ENCODE measurements around the gene ZNF605.
"Not testable (repeated sequence)": the region's sequence is repeated elsewhere in the genome, so short reads cannot be mapped to it uniquely, and the experiment has no call there.

Gene ZNF605

DNA sequence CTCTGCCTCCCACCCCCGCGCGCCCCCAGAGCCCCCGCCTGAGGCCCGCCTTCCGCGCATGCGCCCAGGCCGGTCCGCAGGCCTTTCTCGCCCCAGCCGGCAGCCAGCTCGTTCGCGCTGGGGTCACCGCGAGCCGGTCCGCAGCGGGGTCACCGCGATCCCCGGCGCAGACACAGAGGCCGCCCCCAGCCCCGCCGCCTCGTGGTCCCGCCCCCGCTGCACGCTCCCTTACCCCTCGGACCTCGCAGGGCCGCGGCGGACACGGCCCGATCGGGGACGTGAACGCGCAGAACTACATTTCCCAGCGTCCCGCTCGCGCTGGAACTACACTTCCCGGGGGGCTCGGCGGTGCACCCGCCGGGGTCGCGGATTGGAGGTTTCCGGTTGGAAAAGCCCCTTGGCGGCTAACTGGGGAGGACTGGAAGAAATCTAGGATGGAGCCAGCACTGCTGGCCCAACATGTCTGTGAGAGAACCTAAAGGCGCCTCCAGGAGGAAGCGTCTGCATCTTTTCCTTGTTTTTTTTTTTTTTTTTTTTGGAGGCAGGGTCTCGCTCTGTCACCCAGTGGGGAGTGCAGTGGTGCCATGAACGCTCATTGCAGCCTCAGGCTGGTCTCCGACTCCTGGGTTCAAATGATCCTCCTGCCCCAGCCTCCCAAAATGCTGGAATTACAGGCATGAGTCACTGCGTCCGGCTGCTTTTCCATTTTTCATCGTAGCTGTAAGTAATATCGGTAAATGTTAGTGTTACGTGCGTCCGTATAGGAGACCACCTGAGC, at the start of gene ZNF605:
ZNF605 (minus strand) TSS at position 296 of the 778 bp plus-strand sequence. CDS start 10,671 bp downstream, outside the sequence.
- H3K27ac ChIP-seq (ENCODE audit: low read length): peak within 1 kb of the TSS; percentile 80
- peaks cover 2 to 12% of the 10 kb centered on the region in 2 donors for H3K9me3 ChIP-seq (ENCODE audit: control insufficient read depth in 1 of 2, low read length in 2 of 2)
- H3K36me3 ChIP-seq (ENCODE audit: control insufficient read depth in 1 of 2, insufficient read depth in 2 of 2, low read length in 2 of 2): peaks cover 0 to 6% of the 10 kb centered on the region in 2 donors
- peak within 1 kb of the TSS; percentile 88 to 90 for H3K4me3 ChIP-seq (ENCODE audit: low read depth in 1 of 2, low read length in 2 of 2)
- peaks cover 7 to 20% of the 10 kb centered on the region in 2 donors for H3K4me1 ChIP-seq (ENCODE audit: control insufficient read depth in 1 of 2, insufficient read depth in 2 of 2, low read length in 2 of 2)
- no peaks in the 10 kb centered on the region for H3K27me3 ChIP-seq (ENCODE audit: low read depth, low read length)

DNA sequence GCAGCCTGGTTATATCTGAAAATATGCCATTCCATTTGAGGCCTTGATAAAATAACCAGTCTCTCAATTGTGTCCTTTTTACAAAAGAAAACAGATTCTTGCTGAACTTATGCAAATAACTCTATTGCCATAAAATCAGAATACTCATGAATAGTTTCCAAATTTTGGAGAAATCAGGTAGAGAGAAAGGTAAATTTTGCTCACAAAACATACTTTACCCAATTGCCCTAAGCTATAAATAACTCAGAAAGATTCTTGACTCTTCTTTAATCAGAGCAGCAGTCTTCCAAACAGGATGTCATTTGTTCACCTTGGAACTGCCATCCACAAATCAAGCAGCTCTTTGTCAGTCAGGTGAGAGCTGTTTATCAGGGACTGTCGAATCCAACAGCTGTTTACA, 42.6 kb upstream of the ZNF605 start:
- peaks cover 57 to 85% of the 10 kb centered on the region in 2 donors for H3K9me3 ChIP-seq (ENCODE audit: control insufficient read depth in 1 of 2, low read length in 2 of 2)
- no peaks in the 10 kb centered on the region for H3K27me3 ChIP-seq (ENCODE audit: low read depth, low read length)
- H3K4me3 ChIP-seq (ENCODE audit: low read depth in 1 of 2, low read length in 2 of 2): peak overlapping the region; percentile 18 to 32
- H3K36me3 ChIP-seq (ENCODE audit: control insufficient read depth in 1 of 2, insufficient read depth in 2 of 2, low read length in 2 of 2): peaks cover 4 to 70% of the 10 kb centered on the region in 2 donors
- H3K4me1 ChIP-seq (ENCODE audit: control insufficient read depth in 1 of 2, insufficient read depth in 2 of 2, low read length in 2 of 2): no peaks in the 10 kb centered on the region
- H3K27ac ChIP-seq (ENCODE audit: low read length): no peak overlapping the region

GRCh38 chr12:132986885-132987225, 30.7 kb upstream of the ZNF605 start:
- Histone ChIP-seq H3K4me3 (ENCODE audit: low read depth in 1 of 2, low read length in 2 of 2) (peak overlapping the region; percentile 93), H3K36me3 (ENCODE audit: control insufficient read depth in 1 of 2, insufficient read depth in 2 of 2, low read length in 2 of 2) (peaks cover 7 to 27% of the 10 kb centered on the region in 2 donors), H3K4me1 (ENCODE audit: control insufficient read depth in 1 of 2, insufficient read depth in 2 of 2, low read length in 2 of 2) (peaks cover 5 to 12% of the 10 kb centered on the region in 2 donors), H3K9me3 (ENCODE audit: control insufficient read depth in 1 of 2, low read length in 2 of 2) (peaks cover 8 to 21% of the 10 kb centered on the region in 2 donors), H3K27me3 (ENCODE audit: low read depth, low read length) (no peaks in the 10 kb centered on the region), H3K27ac (ENCODE audit: low read length) (peak overlapping the region; percentile 91)

GRCh38 chr12:132986001-132986884, 30.1 kb upstream of the ZNF605 start, which contains the start of gene ZNF26:
Gene ZNF26, plus strand, starts transcription at chr12:132986367. Its CDS starts 474 bp downstream, at chr12:132986841.
- Histone ChIP-seq H3K4me3 (ENCODE audit: low read depth in 1 of 2, low read length in 2 of 2) (peak within 1 kb of the TSS; percentile 93), H3K27ac (ENCODE audit: low read length) (peak within 1 kb of the TSS; percentile 91)

DNA sequence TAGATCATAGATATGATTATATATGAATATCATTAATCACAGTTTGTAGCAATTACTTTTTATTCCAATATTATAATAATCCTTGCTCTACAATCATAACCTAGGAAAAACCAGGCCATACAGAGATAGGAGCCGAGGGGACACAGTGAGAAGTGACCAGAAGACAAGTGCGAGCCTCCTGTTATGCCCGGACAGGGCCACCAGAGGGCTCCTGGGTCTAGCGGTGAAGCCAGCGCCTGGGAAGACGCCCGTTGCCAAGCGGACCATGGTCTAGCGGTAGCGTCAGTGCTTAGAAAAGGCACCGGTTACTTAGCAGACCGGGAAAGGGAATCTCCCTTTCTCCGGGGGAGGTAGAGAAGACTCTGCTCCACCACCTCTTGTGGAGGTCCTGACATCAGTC, 20.8 kb upstream of the ZNF605 start:
- H3K27ac ChIP-seq (ENCODE audit: low read length); H3K36me3 ChIP-seq (ENCODE audit: control insufficient read depth in 1 of 2, insufficient read depth in 2 of 2, low read length in 2 of 2); H3K9me3 ChIP-seq (ENCODE audit: control insufficient read depth in 1 of 2, low read length in 2 of 2); H3K27me3 ChIP-seq (ENCODE audit: low read depth, low read length); H3K4me3 ChIP-seq (ENCODE audit: low read depth in 1 of 2, low read length in 2 of 2); H3K4me1 ChIP-seq (ENCODE audit: control insufficient read depth in 1 of 2, insufficient read depth in 2 of 2, low read length in 2 of 2): not testable (repeated sequence)

More at GRCh38 chr12:132986001-132986884, 30.1 kb upstream of the ZNF605 start, which contains the start of gene ZNF26:
- H3K27me3 ChIP-seq (ENCODE audit: low read depth, low read length): no peaks in the 10 kb centered on the region
- H3K4me1 ChIP-seq (ENCODE audit: control insufficient read depth in 1 of 2, insufficient read depth in 2 of 2, low read length in 2 of 2): peaks cover 5 to 12% of the 10 kb centered on the region in 2 donors
- H3K9me3 ChIP-seq (ENCODE audit: control insufficient read depth in 1 of 2, low read length in 2 of 2): peaks cover 8 to 20% of the 10 kb centered on the region in 2 donors
- H3K36me3 ChIP-seq (ENCODE audit: control insufficient read depth in 1 of 2, insufficient read depth in 2 of 2, low read length in 2 of 2): peaks cover 7 to 21% of the 10 kb centered on the region in 2 donors

DNA sequence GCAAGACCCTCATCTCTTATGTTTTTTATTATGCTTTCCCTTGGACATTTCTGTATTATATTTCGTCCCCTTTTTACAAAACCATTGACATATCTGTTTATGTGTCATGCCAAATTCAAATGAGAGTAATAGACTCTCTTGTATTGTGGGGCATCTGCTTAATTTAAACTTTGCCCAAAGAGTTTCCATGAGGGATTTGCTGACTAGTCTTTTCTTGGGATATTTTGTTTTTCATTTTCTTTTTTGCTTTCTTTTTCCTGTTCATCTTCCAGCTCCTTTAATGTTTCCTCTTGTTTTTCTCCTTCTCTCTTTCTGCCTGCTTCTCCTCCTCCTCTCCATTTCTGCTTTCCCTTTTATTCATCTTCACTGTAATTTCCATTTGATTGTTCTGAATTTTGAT, 16.3 kb upstream of the ZNF605 start:
- no peak overlapping the region for H3K27ac ChIP-seq (ENCODE audit: low read length)
- no peaks in the 10 kb centered on the region for H3K27me3 ChIP-seq (ENCODE audit: low read depth, low read length)
- no peak overlapping the region for H3K4me3 ChIP-seq (ENCODE audit: low read depth in 1 of 2, low read length in 2 of 2)
- H3K4me1 ChIP-seq (ENCODE audit: control insufficient read depth in 1 of 2, insufficient read depth in 2 of 2, low read length in 2 of 2): no peaks in the 10 kb centered on the region
- H3K36me3 ChIP-seq (ENCODE audit: control insufficient read depth in 1 of 2, insufficient read depth in 2 of 2, low read length in 2 of 2): peaks cover 0 to 9% of the 10 kb centered on the region in 2 donors
- H3K9me3 ChIP-seq (ENCODE audit: control insufficient read depth in 1 of 2, low read length in 2 of 2): peaks cover 0 to 5% of the 10 kb centered on the region in 2 donors

DNA sequence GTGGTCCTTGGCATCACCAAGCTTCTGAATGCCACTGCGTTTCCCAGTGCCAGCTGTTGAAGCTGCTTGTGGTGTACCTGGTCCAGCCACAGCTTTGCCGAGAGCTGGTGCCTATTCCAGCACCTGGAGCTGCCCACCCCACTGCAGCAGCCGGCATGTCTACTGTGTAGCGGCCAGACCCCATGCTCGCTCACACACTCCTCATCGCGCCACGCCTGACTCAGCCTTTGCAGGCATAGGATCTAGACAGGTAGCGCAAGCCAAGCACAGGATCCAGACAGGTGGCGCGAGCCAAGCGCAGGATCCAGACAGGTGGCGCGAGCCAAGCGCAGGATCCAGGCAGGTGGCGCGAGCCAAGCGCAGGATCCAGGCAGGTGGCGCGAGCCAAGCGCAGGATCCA, 11.6 kb upstream of the ZNF605 start:
- peaks cover 0 to 12% of the 10 kb centered on the region in 2 donors for H3K9me3 ChIP-seq (ENCODE audit: control insufficient read depth in 1 of 2, low read length in 2 of 2)
- peak overlapping the region in 1 of 2 donors; percentile 29 for H3K4me3 ChIP-seq (ENCODE audit: low read depth in 1 of 2, low read length in 2 of 2)
- H3K27ac ChIP-seq (ENCODE audit: low read length): no peak overlapping the region

DNA sequence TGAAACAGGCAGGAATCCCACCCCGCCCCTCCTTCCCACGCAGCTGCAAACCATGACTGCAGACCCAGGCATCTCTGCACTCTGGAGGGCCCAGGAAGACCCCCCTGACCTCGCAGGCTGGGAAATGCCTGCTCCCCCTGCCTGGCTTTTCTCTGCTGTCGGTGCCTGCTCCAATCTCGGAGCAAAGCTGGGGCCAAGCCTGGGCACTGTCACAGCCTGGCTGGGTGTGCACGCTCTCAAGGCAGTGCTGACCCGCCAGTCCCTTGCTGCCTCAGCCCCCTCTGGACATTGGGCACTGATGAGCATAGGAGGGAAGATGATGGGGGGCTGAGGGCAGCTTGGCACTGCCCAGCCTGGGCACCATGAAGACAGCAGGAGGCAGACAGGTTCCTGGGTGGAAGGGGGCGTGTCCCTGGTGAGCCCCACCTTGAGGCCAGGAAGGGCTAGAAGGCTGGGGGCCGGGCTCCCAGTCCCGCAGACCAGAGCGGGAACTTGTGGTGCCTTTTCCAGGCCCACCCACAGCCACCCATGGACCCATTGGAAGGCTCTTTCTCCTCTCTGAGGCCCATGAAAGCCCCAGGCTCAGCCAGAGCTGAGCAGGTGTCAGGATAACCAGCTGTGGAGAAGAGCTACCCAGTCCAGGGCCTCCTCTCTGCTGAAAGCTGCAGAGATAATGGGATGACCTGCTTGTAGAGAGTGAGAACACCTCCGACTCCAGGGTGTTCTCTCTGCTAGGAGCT, 10.7 kb upstream of the ZNF605 start:
- Histone ChIP-seq H3K27ac (ENCODE audit: low read length) (no peak overlapping the region), H3K9me3 (ENCODE audit: control insufficient read depth in 1 of 2, low read length in 2 of 2) (peaks cover 0 to 12% of the 10 kb centered on the region in 2 donors), H3K27me3 (ENCODE audit: low read depth, low read length) (no peaks in the 10 kb centered on the region), H3K4me1 (ENCODE audit: control insufficient read depth in 1 of 2, insufficient read depth in 2 of 2, low read length in 2 of 2) (no peaks in the 10 kb centered on the region), H3K4me3 (ENCODE audit: low read depth in 1 of 2, low read length in 2 of 2) (no peak overlapping the region), H3K36me3 (ENCODE audit: control insufficient read depth in 1 of 2, insufficient read depth in 2 of 2, low read length in 2 of 2) (peaks cover 0 to 9% of the 10 kb centered on the region in 2 donors)

More for the DNA sequence above, 11.6 kb upstream of the ZNF605 start:
- no peaks in the 10 kb centered on the region for H3K4me1 ChIP-seq (ENCODE audit: control insufficient read depth in 1 of 2, insufficient read depth in 2 of 2, low read length in 2 of 2)
- no peaks in the 10 kb centered on the region for H3K27me3 ChIP-seq (ENCODE audit: low read depth, low read length)
- peaks cover 0 to 9% of the 10 kb centered on the region in 2 donors for H3K36me3 ChIP-seq (ENCODE audit: control insufficient read depth in 1 of 2, insufficient read depth in 2 of 2, low read length in 2 of 2)

DNA sequence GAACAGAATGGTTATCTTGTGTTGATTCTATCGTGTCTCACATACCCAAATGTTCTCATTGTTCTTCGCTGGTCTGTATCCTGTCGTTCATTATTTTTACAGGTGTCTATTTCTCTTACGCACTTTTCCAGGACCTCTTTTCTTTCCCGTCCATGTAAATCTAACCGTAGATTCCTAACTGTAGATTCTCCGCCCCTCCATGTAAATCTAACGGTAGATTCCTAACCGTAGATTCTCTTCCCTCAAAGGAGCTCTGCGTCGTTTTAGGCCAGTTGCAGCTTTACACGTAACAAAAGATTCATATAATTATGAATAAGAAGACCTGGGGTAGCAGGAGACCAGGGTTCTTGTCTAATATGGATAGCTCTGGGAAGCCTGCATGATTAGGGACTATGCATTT, 9.7 kb upstream of the ZNF605 start:
- Histone ChIP-seq H3K4me3 (ENCODE audit: low read depth in 1 of 2, low read length in 2 of 2) (no peak overlapping the region), H3K9me3 (ENCODE audit: control insufficient read depth in 1 of 2, low read length in 2 of 2) (peaks cover 0 to 12% of the 10 kb centered on the region in 2 donors), H3K4me1 (ENCODE audit: control insufficient read depth in 1 of 2, insufficient read depth in 2 of 2, low read length in 2 of 2) (no peaks in the 10 kb centered on the region), H3K27ac (ENCODE audit: low read length) (no peak overlapping the region), H3K27me3 (ENCODE audit: low read depth, low read length) (no peaks in the 10 kb centered on the region), H3K36me3 (ENCODE audit: control insufficient read depth in 1 of 2, insufficient read depth in 2 of 2, low read length in 2 of 2) (peaks cover 0 to 9% of the 10 kb centered on the region in 2 donors)

- H3K9me3 ChIP-seq (ENCODE audit: control insufficient read depth in 1 of 2, low read length in 2 of 2): peaks cover 0 to 12% of the 10 kb centered on the region in 2 donors
- not testable (repeated sequence) for H3K4me1 ChIP-seq (ENCODE audit: control insufficient read depth in 1 of 2, insufficient read depth in 2 of 2, low read length in 2 of 2); H3K27me3 ChIP-seq (ENCODE audit: low read depth, low read length); H3K36me3 ChIP-seq (ENCODE audit: control insufficient read depth in 1 of 2, insufficient read depth in 2 of 2, low read length in 2 of 2); H3K4me3 ChIP-seq (ENCODE audit: low read depth in 1 of 2, low read length in 2 of 2); H3K27ac ChIP-seq (ENCODE audit: low read length)
Measured at GRCh38 chr12:132963947-132964346, 7.8 kb upstream of the ZNF605 start.
